Osteocyte (in vitro differentiated cells): ENCODE measurements around the gene ZFP28. TPM values are rescaled to one million over a fixed set of nuclear protein-coding genes. Genes with fewer than 3 reads are reported as not detected.

ENCODE experiments used
- DNase-seq: peaks from one replicate; pipeline ENCODE4 v3.0.0; 2021; ENCODE audit warnings: mixed read lengths; ENCODE audit not compliant: unreplicated experiment; ENCODE audit errors: extremely low spot score
- H3K27ac Mint-ChIP-seq: one replicate; pipeline ENCODE4 v1.8.0; 2021; ENCODE audit warnings: mild to moderate bottlenecking, mixed read lengths; ENCODE audit not compliant: unreplicated experiment
- H3K27me3 Mint-ChIP-seq: one replicate; pipeline ENCODE4 v1.8.0; 2021; ENCODE audit warnings: mixed read lengths; ENCODE audit not compliant: unreplicated experiment
- H3K36me3 Mint-ChIP-seq: one replicate; pipeline ENCODE4 v1.8.0; 2021; ENCODE audit warnings: mixed read lengths; ENCODE audit not compliant: unreplicated experiment
- H3K4me1 Mint-ChIP-seq: one replicate; pipeline ENCODE4 v1.8.0; 2021; ENCODE audit warnings: mixed read lengths; ENCODE audit not compliant: unreplicated experiment
- H3K4me3 Mint-ChIP-seq: one replicate; pipeline ENCODE4 v1.8.0; 2021; ENCODE audit warnings: mild to moderate bottlenecking, moderate library complexity, mixed read lengths; ENCODE audit not compliant: unreplicated experiment
- H3K9me3 Mint-ChIP-seq: one replicate; pipeline ENCODE4 v1.8.0; 2021; ENCODE audit warnings: mixed read lengths; ENCODE audit not compliant: unreplicated experiment
- total RNA-seq: library from RNA; stranded (reverse); gene quantifications from 2 replicates; pipeline ENCODE4 v1.2.1, GENCODE V29; 2021
- TF ChIP-seq, protein P1 (sequence below): fragments of 200-600 bp; sonication (generic); IDR thresholded peaks from 2 replicates; pipeline ENCODE4 v1.5.0; 2021; ENCODE audit warnings: antibody characterized with exemption, mild to moderate bottlenecking, moderate library complexity

The ZFP28 gene
- total RNA-seq, 1 donor from 2014 or later, result 7.8 TPM

DNA sequence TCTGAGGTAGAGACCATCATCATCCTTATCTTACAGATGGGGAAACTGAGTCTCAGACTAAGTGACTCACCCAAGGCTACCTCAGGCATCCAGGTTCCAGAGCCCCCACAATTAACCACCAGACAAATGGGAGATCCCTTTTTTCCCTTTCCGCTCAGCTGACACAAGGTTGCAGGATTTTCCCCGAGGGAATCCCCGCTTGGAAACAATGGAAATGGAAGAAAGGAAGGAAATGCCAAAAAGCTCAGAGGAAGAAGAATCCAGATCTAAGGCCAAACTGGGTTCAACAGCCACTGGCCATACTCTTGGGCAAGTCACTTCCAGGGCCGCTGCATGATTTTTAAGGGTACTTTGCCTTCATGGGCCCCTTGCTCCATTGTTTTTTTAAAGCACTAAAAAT is 57.9 kb downstream of the ZFP28 start:
- Mint-ChIP-seq H3K4me3 (no peak overlapping the region), H3K4me1 (peaks cover 13% of the 10 kb centered on the region), H3K9me3 (peaks cover 43% of the 10 kb centered on the region), H3K27ac (no peak overlapping the region), H3K27me3 (no peaks in the 10 kb centered on the region), H3K36me3 (peaks cover 36% of the 10 kb centered on the region)
- DNase-seq, result no peak
- TF ChIP-seq, protein P1, sequence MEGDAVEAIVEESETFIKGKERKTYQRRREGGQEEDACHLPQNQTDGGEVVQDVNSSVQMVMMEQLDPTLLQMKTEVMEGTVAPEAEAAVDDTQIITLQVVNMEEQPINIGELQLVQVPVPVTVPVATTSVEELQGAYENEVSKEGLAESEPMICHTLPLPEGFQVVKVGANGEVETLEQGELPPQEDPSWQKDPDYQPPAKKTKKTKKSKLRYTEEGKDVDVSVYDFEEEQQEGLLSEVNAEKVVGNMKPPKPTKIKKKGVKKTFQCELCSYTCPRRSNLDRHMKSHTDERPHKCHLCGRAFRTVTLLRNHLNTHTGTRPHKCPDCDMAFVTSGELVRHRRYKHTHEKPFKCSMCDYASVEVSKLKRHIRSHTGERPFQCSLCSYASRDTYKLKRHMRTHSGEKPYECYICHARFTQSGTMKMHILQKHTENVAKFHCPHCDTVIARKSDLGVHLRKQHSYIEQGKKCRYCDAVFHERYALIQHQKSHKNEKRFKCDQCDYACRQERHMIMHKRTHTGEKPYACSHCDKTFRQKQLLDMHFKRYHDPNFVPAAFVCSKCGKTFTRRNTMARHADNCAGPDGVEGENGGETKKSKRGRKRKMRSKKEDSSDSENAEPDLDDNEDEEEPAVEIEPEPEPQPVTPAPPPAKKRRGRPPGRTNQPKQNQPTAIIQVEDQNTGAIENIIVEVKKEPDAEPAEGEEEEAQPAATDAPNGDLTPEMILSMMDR, result no peak

DNA sequence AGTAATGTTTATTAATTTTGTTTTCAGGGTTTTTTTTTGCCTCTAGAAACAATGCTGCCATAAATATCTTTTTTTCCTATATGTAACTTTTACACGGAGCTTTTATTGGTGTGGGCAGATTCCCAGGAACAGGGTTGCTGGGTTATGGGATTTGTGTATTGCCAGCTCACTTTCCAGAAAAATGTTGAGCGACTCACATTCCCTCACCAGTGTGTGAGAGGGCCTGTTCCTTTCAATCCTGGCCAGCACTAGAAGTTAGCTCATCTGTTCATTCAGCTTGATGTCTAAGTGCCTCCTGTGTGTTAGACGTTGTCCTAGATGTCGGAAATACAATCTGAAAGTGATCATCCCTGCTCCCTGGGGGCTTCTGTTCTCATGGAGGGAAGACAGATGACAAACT is 58.9 kb downstream of the ZFP28 start:
- H3K4me3 Mint-ChIP-seq, result no peak overlapping the region
- TF ChIP-seq, protein P1, result no peak

DNA sequence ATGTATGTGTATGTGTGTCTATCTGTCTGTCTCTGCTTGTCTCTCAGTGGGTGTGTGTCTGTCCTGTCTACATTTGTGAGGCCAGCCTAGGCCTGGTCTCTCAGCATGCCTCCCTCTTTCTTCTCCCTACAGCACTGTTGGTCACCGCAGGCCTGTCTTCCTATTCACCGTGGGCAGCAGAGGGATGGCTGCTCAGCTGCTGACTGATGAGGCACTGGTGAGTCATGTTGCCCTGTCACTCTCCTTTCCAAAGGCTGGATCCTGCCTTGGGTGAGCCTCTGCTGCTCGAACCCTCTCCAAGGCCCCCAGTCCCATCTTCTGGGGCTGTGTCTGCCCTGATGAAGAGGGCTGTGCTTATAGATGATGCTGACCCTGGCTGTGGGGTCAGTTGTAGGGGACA is 62.6 kb downstream of the ZFP28 start:
- no peak overlapping the region for H3K27ac Mint-ChIP-seq

More for the DNA sequence above, 58.9 kb downstream of the ZFP28 start:
- Mint-ChIP-seq H3K27me3 (no peaks in the 10 kb centered on the region), H3K9me3 (peaks cover 46% of the 10 kb centered on the region), H3K27ac (no peak overlapping the region), H3K36me3 (peaks cover 46% of the 10 kb centered on the region), H3K4me1 (peaks cover 13% of the 10 kb centered on the region)
- no peak for DNase-seq

DNA sequence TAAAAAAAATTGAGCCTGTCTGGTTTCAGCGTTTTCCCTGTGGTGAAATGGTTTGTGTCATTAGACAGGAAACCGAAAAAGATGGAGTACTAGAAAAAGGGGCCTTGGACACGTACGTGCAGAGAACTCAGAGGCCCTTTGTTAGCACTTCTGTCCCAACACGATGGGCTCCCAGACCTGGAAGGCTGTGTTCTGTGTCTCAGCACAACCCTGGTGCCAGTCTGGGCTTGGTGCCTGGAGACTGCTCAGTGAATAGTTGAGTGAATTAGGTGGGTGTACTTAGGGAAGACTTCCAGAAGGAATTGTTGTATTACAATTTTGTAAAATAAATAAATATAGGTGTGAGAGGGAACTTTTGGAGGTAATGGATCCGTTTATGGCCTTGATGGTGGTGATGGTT is 65.1 kb downstream of the ZFP28 start:
- DNase-seq, result no peak
- peaks cover 58% of the 10 kb centered on the region for H3K9me3 Mint-ChIP-seq
- H3K4me1 Mint-ChIP-seq, result no peaks in the 10 kb centered on the region
- H3K27me3 Mint-ChIP-seq, result no peaks in the 10 kb centered on the region
- H3K4me3 Mint-ChIP-seq, result no peak overlapping the region
- H3K27ac Mint-ChIP-seq, result no peak overlapping the region
- TF ChIP-seq, protein P1, result no peak
- peaks cover 79% of the 10 kb centered on the region for H3K36me3 Mint-ChIP-seq

More for the DNA sequence above, 62.6 kb downstream of the ZFP28 start:
- Mint-ChIP-seq H3K4me3 (no peak overlapping the region), H3K4me1 (no peaks in the 10 kb centered on the region), H3K36me3 (peaks cover 76% of the 10 kb centered on the region), H3K9me3 (peaks cover 60% of the 10 kb centered on the region), H3K27me3 (no peaks in the 10 kb centered on the region)
- TF ChIP-seq, protein P1, result no peak
- DNase-seq, result no peak

Other genes with a start within 250 kb of the ZFP28 start
- gene ZSCAN5A, start 224.1 kb upstream of the ZFP28 start, total RNA-seq, result 8.9 and 11.1 TPM in 2 replicates
- 3.8 and 6.1 TPM in 2 replicates for gene ZNF582, start 145.4 kb upstream of the ZFP28 start, total RNA-seq
- gene ZNF583, start 134.6 kb upstream of the ZFP28 start, total RNA-seq, result 9.5 and 10.2 TPM in 2 replicates
- not detected in 2 replicates for gene ZNF667, start 61.6 kb upstream of the ZFP28 start, total RNA-seq
- gene ZNF471, start 31.1 kb upstream of the ZFP28 start, total RNA-seq, result not detected in 2 replicates
- gene ZNF470, start 28.5 kb downstream of the ZFP28 start, total RNA-seq, result 3.4 and 4.4 TPM in 2 replicates
- 10.5 and 11.2 TPM in 2 replicates for gene ZNF71, start 56.4 kb downstream of the ZFP28 start, total RNA-seq
- 0.32 and 0.57 TPM in 2 replicates for gene SMIM17, start 104.2 kb downstream of the ZFP28 start, total RNA-seq
- not detected in 2 replicates for gene ZNF835, start 132.8 kb downstream of the ZFP28 start, total RNA-seq